ENCODE data around the gene PARN. TPM values are rescaled to one million over a fixed set of nuclear protein-coding genes. Genes with fewer than 3 reads are reported as not detected.

PARN gene
- total and polyA plus RNA-seq, 9 of the 15 experiments (the other 6 are each of a cell fraction or from before 2014, with no cell fraction given) = 9.6 to 51.3 (median 40.4) TPM

DNA sequence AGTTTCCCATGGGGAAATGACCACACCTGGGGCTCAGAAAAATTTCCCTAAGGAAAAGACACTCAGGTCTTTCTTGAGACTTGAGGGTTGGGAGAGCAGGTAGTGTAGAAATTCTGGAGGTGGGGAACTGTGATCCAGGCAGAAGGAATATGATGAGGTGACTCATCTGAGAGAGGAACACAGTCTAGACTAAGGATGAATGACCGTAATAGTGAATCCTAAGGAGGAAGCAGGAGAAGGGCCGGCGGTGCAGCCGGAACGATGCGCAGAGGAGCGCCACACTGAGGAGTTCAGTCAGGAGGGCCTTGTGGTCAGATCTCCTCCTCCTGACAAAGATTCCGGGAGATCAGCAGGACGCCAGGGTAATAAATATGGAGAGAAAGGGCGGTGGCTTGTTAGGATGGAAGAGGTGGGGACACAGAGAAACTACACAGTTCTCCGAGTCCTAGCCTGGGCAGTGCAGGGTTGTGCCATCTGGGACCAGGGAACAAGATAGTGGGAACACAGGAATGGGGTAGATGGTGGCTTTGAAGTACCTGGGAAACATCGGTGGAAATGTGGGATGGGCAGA lies 135.6 kb downstream of the PARN start:
- whole genome bisulfite sequencing (ENCODE audit: insufficient coverage, low coverage, missing lambda C conversion rate) = 80% methylated on average over 8 of the region's 12 CpGs
- Histone ChIP-seq H3K79me2 (ENCODE audit: control insufficient read depth, insufficient read depth, low read length) (peaks cover 3% of the 10 kb centered on the region; the same call in 1 of the 3 replicates), H3K9ac (ENCODE audit: insufficient read depth in 1 of 2, low read depth in 2 of 2, low read length in 2 of 2) (no peak overlapping the region), H3K27ac (ENCODE audit: extremely low read depth, low read depth, low read length) (no peak overlapping the region), H3K4me1 (replicated peaks in 1 of 2; ENCODE audit: control insufficient read depth in 2 of 2, insufficient read depth in 2 of 2, low read length in 2 of 2) (peaks cover 0 to 10% of the 10 kb centered on the region in 2 experiments; a peak in 3 of 5 replicates), H3K36me3 (ENCODE audit: control insufficient read depth, insufficient read depth, low read length) (no peaks in the 10 kb centered on the region), H2AFZ (ENCODE audit: low read depth, low read length) (no peak overlapping the region), H3K4me3 (no peak overlapping the region), H3K4me2 (ENCODE audit: insufficient read depth, low read length) (no peak overlapping the region), H4K20me1 (replicated peaks; ENCODE audit: control insufficient read depth, insufficient read depth, low read length) (no peaks in the 10 kb centered on the region), H3K9me1 (ENCODE audit: control insufficient read depth, insufficient read depth, low read length) (no peaks in the 10 kb centered on the region), H3K9me3 (replicated peaks; ENCODE audit: control insufficient read depth, insufficient read depth, low read depth, low read length) (no peaks in the 10 kb centered on the region), H3K27me3 (ENCODE audit: control insufficient read depth in 2 of 2, insufficient read depth in 2 of 2, low read length in 2 of 2) (no peaks in the 10 kb centered on the region)
- FAIRE-seq (no peak), ATAC-seq (no peak), DNase-seq (ENCODE audit: extremely low read depth in 1 of 4, low spot score in 3 of 4) (no peak)
- no peak for TF ChIP-seq HOXB6 (CRISPR knock-in tag; IDR thresholded peaks at IDR 0.05; ENCODE audit: borderline replicate concordance)
- no peak for TF ChIP-seq NCOA6 (IDR thresholded peaks at IDR 0.05)
- TF ChIP-seq MTF1 (CRISPR knock-in tag; IDR thresholded peaks at IDR 0.05; ENCODE audit: borderline replicate concordance) = no peak
- TF ChIP-seq COPS2 (conservative IDR thresholded peaks at IDR 0.05) = no peak
- TF ChIP-seq ZNF224 (CRISPR knock-in tag; IDR thresholded peaks at IDR 0.05) = no peak
- TF ChIP-seq FOXJ2 (tag; IDR thresholded peaks at IDR 0.05) = no peak
- TF ChIP-seq, protein P1, sequence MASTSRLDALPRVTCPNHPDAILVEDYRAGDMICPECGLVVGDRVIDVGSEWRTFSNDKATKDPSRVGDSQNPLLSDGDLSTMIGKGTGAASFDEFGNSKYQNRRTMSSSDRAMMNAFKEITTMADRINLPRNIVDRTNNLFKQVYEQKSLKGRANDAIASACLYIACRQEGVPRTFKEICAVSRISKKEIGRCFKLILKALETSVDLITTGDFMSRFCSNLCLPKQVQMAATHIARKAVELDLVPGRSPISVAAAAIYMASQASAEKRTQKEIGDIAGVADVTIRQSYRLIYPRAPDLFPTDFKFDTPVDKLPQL (IDR thresholded peaks at IDR 0.05; ENCODE audit: extremely low read depth, insufficient read length) = no peak
- POLR2A ChIA-PET = no interaction called here
- no TSS peak for BruUV-seq (replicated peaks)
- in situ Hi-C loops (cut with MboI) = no loop called here
- CTCF ChIA-PET (ENCODE audit: low intra/inter-chr PET ratio) = no interaction called here
- intact Hi-C loops (cut with micrococcal nuclease) = no loop called here

Measured in K562 (cell line).